HG03439 (cell line): Measurements from ENCODE around the gene CAPN9.

Experiments
- ATAC-seq: cut with Tn5 transposase; IDR thresholded peaks from one replicate; pipeline ENCODE4 v1.9.1; 2021; ENCODE audit warnings: mild to moderate bottlenecking, moderate library complexity; ENCODE audit not compliant: unreplicated experiment

CAPN9 gene

DNA sequence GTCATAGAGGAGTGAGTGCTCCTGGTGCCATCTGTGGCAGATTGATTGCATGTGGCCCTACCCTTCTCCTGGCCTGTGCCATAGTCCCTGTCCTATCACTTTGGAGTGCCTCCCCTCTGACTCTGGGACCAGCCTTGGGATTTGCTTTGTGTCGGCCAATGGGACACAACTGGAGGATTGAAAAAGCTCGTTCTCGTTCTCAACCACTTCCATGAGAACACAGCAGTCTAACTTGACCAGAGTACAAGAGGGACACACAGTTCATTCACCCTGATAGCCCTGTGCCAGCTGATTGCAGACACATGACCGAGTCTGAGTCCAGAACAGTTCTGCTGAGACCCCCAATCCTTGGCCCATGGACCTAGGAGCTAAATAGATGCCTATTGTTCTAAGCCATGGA, 73.4 kb downstream of the CAPN9 start:
- no peak for ATAC-seq

DNA sequence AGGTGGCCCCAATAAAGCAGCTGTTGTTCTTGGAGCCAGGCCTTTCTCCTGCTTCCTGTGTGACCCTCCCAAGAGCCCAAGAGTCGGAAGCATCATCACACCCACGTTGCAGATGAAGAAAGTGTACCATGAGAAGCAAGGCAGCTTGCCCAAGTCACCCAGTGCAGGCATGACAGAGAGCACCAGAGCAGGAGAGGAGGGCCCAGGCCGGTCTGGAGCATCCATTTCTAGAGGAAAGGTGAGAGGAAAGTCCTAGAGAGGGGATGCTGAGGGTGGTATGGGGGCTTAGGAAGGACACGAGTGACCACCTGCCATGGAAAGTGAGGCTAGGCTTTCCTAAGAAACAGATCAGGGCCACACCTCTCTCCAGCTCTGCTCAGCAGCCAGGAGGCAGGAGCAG, 74.2 kb downstream of the CAPN9 start:
- no peak for ATAC-seq

DNA sequence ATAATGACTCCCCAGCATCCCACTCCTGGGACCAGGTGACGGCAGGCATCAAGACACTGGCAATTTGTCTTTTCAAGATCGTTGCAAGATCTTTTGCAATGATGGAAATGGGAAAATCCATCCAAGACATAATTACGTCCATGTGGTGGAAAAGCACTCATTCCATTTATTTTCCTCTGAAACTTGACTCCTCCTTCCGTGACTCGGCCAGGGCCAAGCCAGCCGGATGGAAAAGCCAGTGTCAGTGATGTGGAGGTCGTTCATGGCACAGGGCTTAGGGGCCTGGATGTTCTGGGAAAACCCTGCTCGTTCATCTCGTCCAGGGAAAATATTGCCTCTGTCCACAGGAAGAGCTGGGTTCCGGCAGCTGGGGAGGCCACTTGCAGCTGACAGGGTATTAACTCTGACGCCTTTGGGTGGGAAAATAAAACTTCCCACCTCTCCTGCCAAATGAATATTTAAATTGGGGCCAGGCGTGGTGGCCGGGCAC, 74.9 kb downstream of the CAPN9 start:
- no peak for ATAC-seq

DNA sequence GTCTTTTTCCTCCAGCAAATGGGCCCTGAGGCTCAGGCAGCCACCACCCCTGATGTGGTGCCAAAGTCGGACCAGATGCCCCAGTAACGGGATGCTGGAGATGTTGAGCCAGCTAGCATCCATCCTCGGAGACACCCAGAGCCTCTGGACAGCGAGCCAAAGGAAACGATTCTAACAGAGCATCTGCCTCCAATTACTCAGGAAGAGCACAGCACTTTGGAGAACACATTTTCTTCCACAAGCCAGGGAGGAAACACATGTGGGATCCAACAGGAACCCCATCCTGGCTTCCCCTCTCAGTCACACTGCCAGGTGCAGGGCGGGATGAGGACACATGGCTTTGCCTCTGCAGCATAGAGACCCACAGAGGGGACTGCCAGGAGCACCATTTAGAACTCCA, 76.2 kb downstream of the CAPN9 start:
- ATAC-seq = no peak

DNA sequence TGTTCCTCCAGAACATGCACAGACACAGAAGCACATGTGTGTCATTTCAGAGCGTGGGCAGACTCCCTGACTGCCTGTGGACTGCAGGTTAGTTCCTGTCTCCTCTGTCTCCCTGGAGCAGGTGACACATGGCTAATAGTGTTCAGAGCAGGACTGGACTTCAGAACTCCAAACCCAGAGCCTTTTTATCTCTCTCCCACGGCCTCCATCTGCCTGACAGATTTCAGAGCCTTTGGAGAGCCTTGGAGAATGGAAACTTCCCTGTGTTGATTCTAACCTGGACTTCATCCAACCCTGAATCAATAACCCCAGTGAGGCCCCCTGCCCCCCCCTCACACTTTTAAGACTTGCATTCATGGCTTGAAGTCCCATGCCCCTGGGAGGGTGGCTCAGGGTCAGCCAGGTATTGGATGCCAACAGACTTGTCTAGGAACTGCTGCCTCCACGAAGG, 76.8 kb downstream of the CAPN9 start:
- ATAC-seq = no peak

DNA sequence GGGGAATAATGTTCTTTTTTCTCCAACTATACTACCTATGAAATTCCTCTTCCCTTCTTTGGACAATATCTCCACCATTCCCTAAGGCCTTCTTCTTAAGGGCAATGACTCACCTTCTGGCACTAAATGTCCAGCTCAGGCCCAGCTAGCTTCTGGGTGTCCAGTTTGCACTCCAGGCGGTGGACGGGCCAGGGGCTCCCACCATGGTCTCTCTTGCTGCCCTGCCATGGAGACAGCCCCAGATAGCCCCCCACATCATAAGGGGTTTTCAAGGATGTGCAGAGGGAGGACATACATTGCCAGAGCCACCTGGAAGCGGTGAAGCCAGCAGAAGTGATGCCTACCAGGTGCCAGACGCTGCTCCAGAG, 77.3 kb downstream of the CAPN9 start:
- no peak for ATAC-seq

DNA sequence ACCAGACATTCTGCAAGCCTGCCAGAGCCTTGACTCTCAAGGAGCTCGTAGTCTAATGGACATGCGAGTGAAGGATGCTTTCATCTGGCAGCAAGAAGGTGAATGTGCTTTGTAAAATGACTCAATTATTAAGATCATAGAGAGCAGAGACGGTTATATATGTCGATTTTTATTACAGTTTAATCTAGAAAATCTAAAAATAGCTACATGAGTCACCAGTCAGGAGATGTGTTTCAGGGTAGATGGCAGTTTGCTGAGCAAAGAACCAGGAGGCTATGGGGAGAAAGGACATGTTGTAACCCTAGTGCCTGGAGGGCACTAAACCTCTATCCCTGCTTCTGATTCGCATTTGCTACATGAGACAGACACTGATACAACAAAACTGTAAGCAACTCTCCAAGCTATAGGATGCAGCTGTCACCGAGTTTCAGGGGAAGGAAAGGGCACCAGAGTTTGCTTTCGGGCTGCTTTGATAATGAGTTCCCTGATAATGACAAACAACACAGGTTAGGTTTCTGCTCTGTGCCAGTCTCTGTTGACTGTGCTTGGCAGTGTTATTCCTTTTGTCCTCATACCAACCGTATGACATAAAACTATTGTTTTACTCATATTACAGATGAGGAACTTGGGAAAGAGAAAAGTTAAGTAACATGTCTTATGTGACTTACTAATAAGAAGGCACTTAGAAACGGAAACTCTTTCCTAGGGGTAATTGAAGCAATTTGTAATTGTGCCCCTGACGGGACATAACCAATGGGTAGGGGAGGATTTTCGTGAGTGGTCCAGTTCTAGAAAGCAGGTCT, 77.9 kb downstream of the CAPN9 start:
- no peak for ATAC-seq

DNA sequence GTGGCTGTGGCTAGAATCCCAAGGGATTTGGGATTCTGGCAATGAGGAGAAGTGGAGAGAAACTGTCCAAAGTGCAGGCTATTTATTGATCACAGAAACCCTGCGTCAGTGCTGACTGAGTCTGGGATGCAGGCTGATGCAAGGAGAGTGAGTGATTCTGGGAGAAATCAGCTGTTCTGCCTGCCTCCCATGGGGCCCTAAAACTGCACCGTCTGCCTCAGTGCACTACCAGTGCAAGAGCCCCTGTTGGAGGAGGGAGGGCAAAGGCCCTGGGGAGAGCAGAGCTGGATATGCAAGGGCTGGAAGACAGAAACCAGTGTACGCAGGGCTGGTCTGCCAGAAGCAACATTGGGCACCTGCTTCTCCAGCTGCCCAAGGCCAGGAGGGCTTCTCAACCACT, 78.6 kb downstream of the CAPN9 start:
- ATAC-seq = no peak

DNA sequence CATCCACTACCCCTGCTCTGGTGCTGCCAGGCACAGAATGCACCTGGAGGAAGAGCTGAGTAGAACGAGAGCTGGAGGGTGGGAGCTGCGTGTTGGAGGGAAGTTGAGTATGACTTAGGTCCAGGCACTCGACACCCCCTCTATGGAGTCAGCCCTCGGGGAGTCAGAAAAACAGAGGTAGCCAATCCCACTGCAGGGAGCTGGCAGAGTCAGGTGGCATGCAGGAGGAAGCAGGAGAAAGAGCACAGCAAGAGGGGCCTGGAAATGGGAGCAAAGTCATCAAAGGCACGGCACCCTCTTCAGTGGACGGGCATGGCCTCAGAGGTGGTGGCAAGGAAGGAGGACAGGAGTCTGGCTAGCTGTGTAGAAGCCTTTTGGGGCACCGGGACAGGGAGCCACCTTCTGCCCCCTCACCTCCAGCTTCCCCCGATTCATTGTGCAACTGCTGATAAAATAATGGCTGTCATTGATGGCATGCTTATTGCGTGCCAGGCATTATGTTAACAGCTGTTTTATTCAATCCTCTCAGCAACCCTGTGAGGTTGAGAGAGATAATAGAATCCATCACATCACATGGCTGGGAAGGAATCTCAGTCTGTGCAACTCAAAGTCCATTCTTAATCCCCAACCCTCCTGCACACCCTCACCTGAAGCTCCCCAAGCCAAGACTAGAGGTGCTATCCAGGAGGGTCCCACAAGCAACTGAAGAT, 79.1 kb downstream of the CAPN9 start:
- ATAC-seq = no peak

DNA sequence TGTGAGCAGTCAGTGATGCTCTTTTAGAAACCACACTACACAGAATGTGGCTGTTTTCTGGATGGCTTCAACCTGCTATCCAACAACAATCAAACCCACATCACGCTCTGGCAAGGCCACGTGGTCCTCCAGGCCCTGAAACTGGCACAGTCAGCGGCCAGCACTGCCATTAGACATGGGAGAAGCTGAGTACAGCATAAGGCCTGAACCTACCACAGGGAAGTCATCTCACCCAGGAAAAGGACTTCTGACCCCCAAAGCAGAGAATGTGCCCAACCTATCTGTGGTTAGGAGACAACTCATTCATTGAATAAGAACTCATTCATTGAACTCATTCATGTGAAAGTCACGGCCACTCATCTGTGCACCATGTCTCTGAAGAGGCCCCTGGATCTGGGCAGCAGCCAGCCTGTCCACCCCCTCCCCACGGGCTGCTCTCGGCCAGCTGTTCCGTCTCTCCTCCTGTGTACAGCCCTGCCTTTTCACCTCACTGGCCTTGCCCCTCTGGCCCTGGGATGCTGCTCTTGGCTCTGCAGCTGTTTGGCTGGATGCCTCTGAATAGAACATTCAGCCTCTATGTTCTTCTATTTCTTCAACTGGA, 80.0 kb downstream of the CAPN9 start:
- no peak for ATAC-seq

DNA sequence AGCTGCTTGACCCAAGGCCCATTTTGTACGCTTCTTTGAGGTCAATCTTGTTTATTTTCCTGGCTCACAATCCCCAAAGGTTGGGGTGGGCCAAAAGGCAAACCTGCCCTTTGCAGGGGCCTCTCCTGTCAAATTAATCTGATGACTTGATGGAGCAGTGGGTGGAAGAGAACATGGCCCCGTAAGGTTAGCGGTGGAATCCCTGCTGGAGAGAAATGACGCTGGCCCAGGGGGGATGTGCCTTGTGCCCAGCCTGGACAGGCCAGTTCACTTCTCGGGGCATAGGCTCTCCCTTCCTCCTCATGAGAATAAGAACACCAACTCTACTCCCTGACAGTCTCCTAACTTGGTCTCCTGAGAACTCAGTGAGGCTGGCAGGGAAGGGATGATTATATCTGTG, 80.6 kb downstream of the CAPN9 start:
- ATAC-seq = no peak

DNA sequence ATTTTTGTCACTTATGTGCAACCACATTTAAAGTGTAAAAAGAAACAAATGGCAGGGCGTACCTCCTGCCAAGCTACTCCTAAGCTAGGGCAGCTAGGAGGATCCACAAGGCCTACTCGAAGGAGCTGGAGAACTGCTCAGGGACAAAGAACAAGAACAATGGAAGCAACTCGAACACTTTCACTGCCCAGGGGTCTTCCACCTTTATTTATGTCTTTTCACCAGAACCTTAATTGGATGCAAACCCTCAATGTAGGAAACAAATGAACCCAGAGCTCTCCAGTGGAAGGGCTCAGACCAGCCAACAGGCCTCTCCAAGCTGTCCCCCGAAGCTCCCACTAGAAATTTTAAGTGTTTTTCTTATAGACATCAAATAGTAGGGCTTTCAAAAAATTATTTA, 81.2 kb downstream of the CAPN9 start:
- no peak for ATAC-seq

DNA sequence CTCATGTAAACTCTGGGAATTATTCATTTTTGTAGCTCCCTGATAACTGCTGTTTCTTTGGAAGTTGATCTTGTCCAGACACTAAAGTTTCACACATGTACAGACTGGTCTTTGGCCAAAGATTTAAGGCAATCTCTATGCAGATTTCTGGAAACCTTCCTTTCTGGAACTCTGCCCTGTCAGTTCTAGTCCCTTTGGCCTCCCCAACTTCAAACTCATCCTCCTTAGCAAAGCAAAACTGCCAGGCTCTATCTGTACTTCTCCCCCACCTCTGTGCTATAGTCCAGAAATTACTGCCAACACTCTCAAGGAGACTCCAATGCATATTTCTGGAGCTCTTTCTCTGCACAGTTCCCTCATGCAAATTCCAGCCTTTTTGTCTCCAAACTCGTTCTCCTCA, 84.6 kb downstream of the CAPN9 start:
- no peak for ATAC-seq

DNA sequence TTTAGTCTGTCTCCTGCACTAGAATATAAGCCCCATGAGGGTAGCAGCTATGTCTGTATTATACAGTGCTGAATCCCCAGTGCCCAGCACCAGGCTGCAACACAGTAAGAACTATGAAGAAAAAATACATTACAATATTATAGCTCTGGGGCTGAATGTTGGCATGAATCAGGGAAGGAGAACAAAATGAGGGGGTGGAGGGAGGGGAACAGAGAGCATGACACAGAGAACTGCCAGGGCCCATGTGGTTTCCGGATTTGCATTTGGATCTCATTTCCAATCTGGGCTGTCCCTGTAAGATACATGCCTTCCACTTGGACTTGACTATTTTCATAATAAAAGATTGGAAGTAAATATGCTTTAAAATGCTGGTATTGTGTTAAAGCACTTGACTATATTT, 85.3 kb downstream of the CAPN9 start:
- ATAC-seq = no peak

DNA sequence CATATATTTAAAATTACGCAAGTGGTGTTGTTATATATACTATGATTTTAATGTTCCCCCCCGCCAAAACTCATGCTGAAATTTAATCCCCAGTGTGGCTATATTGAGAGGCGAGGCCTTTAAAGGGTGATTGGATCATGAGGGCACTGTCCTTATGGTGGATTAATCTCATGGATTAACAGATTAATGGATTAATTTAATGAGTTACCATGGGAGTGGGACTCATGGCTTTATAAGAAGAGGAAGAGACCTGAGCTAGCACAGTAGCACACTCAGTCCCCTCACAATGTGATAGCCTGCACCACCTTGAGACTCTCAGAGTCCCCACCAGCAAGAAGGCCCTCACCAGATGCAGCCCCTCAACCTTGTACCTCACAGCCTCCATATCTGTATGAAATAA, 86.3 kb downstream of the CAPN9 start:
- no peak for ATAC-seq

DNA sequence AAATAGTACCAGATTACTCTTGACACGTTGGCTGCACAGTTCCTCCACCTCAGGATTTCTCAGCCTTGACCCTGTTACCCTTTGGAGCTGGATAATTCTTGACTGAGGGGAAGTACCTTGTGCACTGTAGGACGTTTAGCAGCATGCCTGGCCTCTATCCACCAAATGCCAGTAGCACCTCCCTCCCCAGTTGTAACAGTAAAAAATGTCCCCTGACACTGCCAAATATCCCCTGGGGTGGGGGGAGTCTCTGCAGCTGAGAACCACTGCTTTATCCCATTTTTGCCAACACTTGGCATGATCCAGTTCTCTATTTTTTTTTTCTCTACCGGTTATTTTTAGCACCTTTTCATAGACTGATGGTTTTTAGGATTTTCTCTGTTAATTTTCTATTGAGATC, 87.1 kb downstream of the CAPN9 start:
- no peak for ATAC-seq

DNA sequence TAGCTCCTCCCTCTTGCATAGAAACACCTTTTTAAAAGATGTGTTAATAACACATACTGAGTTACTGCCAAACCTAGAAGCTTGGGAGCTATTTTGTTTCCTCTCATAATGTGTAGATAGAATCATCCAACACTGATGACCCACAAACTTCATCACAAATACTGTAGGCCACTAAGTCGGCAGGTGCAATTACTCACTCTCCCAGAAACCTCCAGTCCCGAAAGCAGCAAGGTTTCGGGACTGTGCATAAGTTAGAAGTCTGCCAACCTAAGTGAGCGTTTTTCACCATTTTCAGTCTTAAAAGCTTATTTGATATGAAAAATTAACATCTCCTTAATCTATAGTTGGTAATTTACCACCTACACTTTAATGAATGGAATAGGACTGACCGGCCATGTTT, 89.2 kb downstream of the CAPN9 start:
- no peak for ATAC-seq

DNA sequence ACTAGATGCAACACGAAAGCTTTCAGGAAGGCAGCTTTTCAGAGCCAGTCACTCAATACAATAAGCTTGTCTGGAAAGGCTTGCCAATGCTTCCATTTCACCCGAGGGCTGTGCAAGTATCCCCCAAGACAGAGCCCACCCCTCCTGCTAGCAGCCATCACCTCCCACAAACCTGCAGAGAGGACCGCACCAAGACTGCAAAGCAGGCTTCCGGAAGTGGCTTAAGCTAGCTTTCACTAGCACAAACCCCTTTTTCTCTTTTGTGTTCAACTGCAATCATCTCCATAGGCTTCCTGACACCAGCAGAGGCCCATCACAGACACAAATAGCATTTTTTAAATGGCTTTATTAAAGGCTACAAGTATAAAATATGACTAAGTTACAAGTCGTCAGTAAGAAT, 89.6 kb downstream of the CAPN9 start:
- ATAC-seq = no peak

DNA sequence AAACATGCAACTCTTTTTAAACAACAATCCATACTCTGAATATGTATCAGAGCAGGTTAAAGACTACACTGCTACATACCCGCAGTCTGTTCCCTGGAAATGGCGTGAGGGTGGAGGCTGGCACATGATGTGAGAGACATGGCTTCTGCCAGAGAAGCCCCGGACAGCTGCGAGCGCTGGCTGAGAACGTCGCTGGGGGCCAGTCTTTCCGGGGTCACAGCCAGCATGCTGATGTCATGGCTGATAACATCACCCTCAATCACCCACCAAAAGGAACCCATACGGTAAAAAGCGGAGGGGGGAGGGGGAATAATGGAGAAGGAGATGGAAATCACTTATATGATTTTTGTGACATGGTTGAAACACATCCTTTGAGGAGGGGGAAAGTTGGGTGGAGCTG, 92.0 kb downstream of the CAPN9 start:
- no peak for ATAC-seq

DNA sequence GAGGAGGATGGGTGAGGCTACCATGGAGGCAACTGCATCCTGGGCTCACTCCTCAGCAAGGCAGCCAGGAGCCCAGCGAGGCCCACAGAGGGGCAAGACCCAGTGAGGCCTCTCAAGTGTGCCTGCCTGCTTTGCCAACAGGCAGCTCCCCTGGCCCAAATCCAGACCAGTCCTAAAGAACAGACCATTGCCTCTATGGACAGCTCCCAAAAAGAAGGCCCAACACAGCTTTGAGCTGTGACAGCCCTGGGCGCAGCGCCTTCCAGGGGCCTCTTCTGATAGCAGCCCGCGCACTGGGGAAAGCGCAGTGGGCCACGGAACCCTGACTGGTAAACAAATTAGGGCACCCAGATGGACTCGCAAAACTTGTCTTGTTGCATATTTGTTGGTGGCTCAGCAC, 95.6 kb downstream of the CAPN9 start:
- ATAC-seq = no peak

DNA sequence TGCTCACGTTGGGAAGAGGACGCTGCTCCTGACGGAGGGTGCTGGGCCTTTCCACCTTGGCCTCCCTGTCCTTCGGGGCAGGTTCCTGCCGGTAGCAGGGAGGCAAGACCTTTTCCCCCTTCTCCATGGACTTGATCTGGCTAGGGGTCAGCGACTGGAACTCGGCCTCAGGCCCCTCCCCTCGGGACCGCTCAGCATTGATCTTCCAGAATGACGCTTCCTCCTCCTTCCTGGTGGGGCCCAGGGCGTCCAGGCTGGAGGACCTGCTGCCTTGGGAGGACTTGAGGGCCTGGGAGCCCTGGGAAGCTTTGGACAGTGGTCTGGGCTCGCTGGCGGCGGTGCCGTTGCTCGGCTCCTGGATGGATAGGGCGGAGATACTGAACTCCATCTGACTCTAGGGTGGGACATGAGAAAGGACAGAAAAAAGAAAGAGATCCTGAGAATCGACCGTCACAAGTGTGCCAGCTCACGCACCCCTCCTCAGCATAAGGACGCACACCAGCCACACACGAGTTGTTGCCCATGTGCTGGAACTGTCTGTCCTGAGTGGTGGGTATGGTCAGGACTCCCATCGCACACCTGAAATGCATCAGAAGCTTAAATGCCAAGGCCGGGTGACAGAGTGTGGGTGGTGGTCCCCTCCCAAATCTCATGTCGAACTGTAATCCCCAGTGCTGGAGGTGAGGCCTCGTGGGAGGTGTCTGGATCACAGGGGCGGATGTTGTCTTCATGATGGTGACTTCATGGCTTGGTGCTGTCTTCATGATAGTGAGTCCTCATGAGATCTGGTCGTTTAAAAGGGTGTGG, 96.5 kb downstream of the CAPN9 start:
- no peak for ATAC-seq
